Fibroblast of upper back skin (primary cell): Measurements from ENCODE around the gene ETNK1.

Source experiments
- DNase-seq: peaks from one replicate; pipeline ENCODE4 v3.0.0-alpha.2; 2013

ETNK1 gene

GRCh38 chr12:22635812-22636211 is 10.8 kb downstream of the ETNK1 start:
- DNase-seq: peak; percentile 57

GRCh38 chr12:22640851-22641250 is 15.9 kb downstream of the ETNK1 start:
- no peak for DNase-seq

GRCh38 chr12:22641353-22642053 is 16.5 kb downstream of the ETNK1 start:
- no peak for DNase-seq

- no peak for DNase-seq
These were observed 23.7 kb downstream of the ETNK1 start for GRCh38 chr12:22648668-22649067.

GRCh38 chr12:22653075-22653474 is 28.1 kb downstream of the ETNK1 start:
- peak; percentile 2 for DNase-seq

GRCh38 chr12:22653791-22654190 is 28.8 kb downstream of the ETNK1 start:
- DNase-seq: no peak

- DNase-seq: no peak
These were observed 31.4 kb downstream of the ETNK1 start for GRCh38 chr12:22656376-22656775.

GRCh38 chr12:22656831-22657230 is 31.9 kb downstream of the ETNK1 start:
- DNase-seq: no peak

GRCh38 chr12:22657538-22657937 is 32.6 kb downstream of the ETNK1 start:
- DNase-seq: peak; percentile 4

- DNase-seq: peak; percentile 82
These were observed 33.2 kb downstream of the ETNK1 start for GRCh38 chr12:22658214-22658613.

GRCh38 chr12:22662356-22662755 is 37.4 kb downstream of the ETNK1 start:
- DNase-seq: no peak

- DNase-seq: no peak
These were observed 40.5 kb downstream of the ETNK1 start for GRCh38 chr12:22665476-22665875.

- no peak for DNase-seq
These were observed 42.2 kb downstream of the ETNK1 start for GRCh38 chr12:22667122-22667521.

GRCh38 chr12:22668441-22668840 is 43.5 kb downstream of the ETNK1 start:
- DNase-seq: no peak

GRCh38 chr12:22670762-22671161 is 45.8 kb downstream of the ETNK1 start:
- DNase-seq: no peak

GRCh38 chr12:22672951-22673350 is 48.0 kb downstream of the ETNK1 start:
- DNase-seq: peak; percentile 86

- DNase-seq: no peak
These were observed 53.0 kb downstream of the ETNK1 start for GRCh38 chr12:22677781-22678574.

- no peak for DNase-seq
These were observed 57.7 kb downstream of the ETNK1 start for GRCh38 chr12:22682663-22683062.

GRCh38 chr12:22683131-22683530 is 58.2 kb downstream of the ETNK1 start:
- no peak for DNase-seq

GRCh38 chr12:22684140-22685118 is 59.5 kb downstream of the ETNK1 start:
- DNase-seq: peak; percentile 52

- no peak for DNase-seq
These were observed 61.2 kb downstream of the ETNK1 start for GRCh38 chr12:22686193-22686592.

GRCh38 chr12:22687361-22688076 is 62.5 kb downstream of the ETNK1 start:
- peak; percentile 61 for DNase-seq
